PC-3 (cell line): ENCODE results near the gene GBP3.

ENCODE experiments used
- EZH2 ChIP-seq: fragments of 300-600 bp; sonication (generic); IDR thresholded peaks from one replicate; pipeline ENCODE4 v1.6.1; 2017; ENCODE audit warnings: antibody characterized with exemption, mild to moderate bottlenecking, low read length; ENCODE audit not compliant: unreplicated experiment
- EZH2phosphoT487 ChIP-seq: fragments of 300-600 bp; sonication (generic); IDR thresholded peaks from 2 replicates; pipeline ENCODE4 v1.6.1; 2018; ENCODE audit warnings: mild to moderate bottlenecking, antibody characterized with exemption, low read length, borderline replicate concordance
- TF ChIP-seq, protein P1 (sequence below): fragments of 300-600 bp; sonication (generic); conservative IDR thresholded peaks from 2 replicates; pipeline ENCODE4 v1.5.1; 2017; ENCODE audit warnings: antibody characterized with exemption, low read depth, mild to moderate bottlenecking, low read length

- TF ChIP-seq EZH2phosphoT487 (no peak), EZH2 (no peak)
- TF ChIP-seq, protein P1, sequence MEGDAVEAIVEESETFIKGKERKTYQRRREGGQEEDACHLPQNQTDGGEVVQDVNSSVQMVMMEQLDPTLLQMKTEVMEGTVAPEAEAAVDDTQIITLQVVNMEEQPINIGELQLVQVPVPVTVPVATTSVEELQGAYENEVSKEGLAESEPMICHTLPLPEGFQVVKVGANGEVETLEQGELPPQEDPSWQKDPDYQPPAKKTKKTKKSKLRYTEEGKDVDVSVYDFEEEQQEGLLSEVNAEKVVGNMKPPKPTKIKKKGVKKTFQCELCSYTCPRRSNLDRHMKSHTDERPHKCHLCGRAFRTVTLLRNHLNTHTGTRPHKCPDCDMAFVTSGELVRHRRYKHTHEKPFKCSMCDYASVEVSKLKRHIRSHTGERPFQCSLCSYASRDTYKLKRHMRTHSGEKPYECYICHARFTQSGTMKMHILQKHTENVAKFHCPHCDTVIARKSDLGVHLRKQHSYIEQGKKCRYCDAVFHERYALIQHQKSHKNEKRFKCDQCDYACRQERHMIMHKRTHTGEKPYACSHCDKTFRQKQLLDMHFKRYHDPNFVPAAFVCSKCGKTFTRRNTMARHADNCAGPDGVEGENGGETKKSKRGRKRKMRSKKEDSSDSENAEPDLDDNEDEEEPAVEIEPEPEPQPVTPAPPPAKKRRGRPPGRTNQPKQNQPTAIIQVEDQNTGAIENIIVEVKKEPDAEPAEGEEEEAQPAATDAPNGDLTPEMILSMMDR: peak; percentile 55
Measured at GRCh38 chr1:88998716-88999115, 23.9 kb downstream of the GBP3 start.
